HG03460 (cell line): ENCODE results near the gene TSHZ2.
A peak's percentile ranks its signal among the peaks of the same experiment; 100 is the strongest.

Experiments used
- ATAC-seq: cut with Tn5 transposase; IDR thresholded peaks from one replicate; pipeline ENCODE4 v1.9.1; 2021; ENCODE audit not compliant: unreplicated experiment

TSHZ2 gene

GRCh38 chr20:53126185-53126584, 154.0 kb downstream of the TSHZ2 start:
- no peak for ATAC-seq

DNA sequence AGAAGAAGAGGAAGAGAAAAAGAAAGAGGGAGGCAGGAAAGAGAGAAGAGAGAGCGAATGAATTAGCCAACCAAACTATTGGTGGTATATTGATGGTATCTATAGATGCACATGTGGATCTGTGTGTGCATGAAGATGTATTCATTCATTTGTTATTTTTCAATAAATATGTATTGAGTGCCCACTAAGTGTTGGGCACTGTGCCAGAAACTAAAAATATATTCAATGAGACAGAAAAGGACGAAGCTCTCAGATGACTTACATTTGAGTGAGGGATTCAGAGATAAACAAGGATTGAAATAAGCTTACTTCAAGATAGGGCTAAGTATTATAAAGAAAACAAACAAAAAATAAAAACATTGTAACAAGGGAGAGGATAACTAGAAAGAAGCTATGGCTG, 154.9 kb downstream of the TSHZ2 start:
- ATAC-seq, result no peak

DNA sequence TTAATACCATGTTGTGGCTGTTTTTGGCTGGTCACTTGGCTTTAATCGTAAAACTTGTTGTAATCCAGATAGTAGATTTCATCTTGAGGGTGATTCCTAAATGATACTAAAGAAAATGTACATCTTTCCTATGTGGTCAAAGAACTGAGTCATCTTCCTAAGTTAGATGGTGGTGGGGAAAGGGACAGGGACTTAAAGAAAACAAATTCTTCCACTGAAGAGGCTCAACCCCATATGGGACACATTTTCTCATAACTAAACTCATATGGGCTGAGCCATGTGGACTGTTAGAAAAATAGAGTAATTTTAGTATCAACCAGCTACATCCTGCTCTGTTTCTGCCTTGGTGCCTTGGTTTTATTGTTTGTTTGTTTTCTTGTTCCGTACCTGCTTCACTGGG, 155.8 kb downstream of the TSHZ2 start:
- no peak for ATAC-seq

GRCh38 chr20:53129563-53129962, 157.4 kb downstream of the TSHZ2 start:
- ATAC-seq, result no peak

DNA sequence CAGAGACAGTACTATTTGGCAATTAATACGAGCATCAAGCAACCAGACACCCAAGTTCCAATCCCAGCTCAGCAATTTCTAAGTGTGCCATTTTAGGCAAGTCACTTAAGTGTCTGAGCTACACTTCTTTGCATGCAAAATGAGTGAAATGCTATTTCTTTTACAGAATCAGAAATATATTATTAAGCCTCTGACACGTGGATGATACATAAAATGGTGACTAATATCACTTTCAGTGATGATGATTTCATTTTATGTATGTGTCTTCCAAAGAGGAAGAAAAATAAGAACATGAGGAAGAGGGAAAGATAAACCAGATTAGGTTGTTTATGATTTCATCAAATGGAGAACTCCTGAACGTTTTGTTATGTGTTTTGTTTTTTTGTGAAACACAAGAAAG, 158.6 kb downstream of the TSHZ2 start:
- ATAC-seq, result no peak

DNA sequence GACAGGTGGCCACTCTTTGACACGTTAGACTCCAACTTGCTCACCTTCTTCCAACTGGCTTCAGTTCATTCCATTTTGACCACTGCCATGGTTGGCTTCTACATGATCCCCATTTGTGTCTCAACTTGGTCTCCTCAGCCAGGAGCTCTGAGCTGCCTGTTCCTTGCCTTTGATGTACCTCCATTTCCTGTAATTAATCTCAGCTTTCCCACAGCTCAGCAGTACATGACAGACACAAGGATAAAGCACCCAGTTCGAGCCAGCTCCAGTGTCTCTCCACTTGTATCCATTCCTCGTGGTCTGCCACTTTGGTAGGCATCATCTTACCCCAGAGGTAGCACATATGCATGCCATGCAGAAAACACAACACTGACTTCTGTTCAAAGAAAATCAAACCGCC, 161.0 kb downstream of the TSHZ2 start:
- no peak for ATAC-seq

- ATAC-seq, result no peak
Measured at GRCh38 chr20:53133628-53134027, 161.5 kb downstream of the TSHZ2 start.

DNA sequence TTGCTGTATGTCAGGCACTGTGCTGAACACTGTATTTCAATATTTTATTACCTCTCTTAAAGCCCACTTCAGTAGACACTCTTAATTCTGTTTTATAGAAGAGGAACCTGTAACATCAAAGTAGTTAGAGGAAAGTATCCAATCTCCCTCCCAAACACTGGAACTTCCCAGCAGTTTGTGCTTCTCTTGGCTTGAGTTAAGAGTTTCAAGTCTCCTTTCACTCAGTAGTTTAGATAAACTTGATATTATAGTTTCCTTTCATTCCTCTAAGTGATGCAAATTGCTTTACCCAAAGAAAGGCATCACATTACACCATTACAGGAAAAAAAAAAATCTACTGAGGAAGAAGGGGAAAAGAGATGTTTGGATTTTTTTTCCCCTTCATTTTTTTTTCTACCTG, 164.3 kb downstream of the TSHZ2 start:
- no peak for ATAC-seq

GRCh38 chr20:53138454-53139262, 166.5 kb downstream of the TSHZ2 start:
- ATAC-seq, result peak; percentile 94

DNA sequence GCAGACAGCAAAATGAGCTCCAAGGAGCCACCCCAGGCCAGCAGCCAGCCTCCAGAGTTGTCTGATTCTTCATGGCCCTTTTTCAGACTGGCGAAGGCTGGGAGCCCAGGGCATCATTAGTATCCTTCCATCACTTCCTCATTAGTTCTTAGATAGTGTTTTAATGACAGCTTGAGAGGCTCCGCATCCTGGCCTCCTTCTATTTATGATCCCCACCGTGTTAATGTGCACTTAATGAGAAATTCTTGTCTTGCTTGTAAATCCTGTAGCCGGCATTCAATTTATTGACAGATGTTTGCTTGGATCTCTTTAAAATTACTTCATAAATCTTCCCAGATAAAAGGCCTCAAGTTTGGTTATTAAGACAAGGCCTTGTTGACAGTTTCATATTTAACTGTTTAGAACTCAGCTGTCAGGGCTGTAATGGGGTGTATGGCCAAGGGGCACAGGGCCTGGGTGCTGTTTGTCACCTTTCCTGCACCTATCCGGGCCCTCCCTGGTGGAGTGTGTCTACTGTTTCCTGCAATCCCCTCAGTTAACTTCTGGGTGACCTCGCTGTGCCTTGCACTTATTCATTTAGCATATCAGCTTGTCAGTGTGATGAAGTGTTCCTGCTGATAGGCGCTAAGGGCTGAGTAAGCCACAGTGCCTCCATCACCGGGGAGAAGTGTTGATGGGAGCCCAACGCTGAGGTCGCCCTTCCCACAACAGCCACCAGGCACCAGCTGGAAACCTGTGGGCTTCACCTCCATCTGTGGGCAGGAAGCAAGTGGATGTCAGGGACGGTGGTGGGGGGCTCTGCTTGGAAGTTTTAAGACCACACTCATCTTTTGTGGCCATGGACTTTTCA, 169.3 kb downstream of the TSHZ2 start:
- no peak for ATAC-seq

DNA sequence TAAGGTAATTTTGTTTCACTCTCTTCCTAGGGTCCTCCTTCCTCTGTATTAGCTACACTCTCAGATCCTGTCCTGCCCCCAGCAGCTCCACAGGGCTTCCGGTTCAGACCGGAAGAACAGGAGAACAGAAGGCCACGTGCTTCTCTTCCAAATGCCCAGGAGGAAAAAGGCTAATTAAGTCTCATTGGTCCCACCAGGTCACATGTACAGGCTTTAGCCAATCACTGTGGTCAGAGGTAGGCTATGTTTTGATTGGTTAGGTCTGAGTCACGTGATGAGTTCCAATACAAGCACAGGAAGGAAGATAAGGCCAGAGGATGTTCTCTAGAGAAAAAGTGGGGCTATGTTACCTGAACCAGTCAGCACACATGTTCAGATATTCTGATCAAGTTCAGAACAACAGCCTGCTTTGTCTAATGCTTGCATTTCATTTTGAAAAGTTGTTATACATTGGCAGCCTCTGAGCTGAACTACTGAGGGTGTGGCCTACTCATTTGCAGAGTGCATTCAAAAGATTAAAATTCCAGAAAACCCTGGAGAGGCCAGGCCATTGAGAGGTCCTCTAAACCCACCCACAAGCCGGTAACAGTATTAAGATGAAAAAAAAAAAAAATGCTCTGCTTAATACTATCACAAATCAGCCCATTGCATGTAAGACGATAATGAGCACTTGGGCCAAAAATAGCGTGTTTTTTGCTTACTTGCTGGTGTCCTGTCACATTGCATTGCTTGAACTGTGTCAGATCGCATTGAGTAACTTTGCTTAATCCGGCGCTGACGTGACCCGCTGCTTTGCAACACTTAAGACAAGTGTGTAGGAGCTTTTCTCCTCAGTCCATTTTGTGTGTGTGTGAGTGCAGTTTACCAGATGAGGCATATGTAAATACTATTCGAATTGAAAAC, 170.3 kb downstream of the TSHZ2 start:
- no peak for ATAC-seq

DNA sequence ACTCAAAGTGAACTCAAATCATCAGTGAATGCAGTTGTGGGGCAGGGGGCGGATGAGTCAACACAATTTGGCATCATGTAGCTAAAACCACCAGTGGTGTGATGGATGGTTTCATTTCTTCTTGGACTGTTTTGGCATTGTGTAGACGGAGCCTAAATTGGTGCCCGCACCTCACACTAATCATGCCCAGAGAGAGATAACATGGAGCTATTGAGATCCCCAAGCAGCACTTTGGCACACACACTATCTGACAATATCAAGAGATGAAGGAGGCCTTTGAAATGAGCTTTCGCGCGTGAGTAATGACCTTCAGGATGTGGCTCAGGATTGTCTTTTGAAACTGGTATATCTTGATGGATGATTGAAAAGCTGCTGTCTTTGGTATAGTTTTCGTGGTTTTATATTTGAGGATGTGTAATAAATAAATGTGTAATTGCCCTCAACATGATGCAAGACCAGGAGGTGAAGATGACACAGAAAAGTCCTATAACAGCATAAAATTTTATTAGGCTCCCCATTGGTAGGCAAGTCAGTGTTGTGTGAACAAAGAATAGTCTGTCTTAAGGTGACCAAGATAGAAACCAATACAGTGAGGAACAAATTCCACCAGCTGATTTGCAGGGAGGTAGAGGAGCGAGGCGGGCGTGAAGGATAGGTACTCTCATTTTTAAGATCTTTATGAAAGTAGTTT, 174.2 kb downstream of the TSHZ2 start:
- ATAC-seq, result no peak

GRCh38 chr20:53148771-53149147, 176.6 kb downstream of the TSHZ2 start:
- ATAC-seq, result no peak

- no peak for ATAC-seq
Measured at GRCh38 chr20:53149148-53149889, 177.2 kb downstream of the TSHZ2 start.

DNA sequence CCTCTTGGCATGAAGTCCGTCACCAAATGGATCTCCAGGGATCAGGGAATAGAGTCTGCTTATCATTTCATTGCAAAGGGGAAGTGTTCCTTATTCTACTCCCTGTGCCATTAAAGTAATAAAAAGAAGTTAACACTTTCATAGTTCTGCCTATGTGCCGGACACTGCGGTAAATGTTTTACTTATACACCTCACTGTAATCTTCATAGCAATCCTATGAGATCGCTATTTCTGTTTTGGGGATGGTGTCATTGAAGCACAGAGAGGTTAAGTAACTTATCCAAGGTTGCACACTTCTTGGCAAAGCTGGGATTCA, 177.7 kb downstream of the TSHZ2 start:
- no peak for ATAC-seq

- ATAC-seq, result no peak
Measured at GRCh38 chr20:53150532-53150931, 178.4 kb downstream of the TSHZ2 start.

DNA sequence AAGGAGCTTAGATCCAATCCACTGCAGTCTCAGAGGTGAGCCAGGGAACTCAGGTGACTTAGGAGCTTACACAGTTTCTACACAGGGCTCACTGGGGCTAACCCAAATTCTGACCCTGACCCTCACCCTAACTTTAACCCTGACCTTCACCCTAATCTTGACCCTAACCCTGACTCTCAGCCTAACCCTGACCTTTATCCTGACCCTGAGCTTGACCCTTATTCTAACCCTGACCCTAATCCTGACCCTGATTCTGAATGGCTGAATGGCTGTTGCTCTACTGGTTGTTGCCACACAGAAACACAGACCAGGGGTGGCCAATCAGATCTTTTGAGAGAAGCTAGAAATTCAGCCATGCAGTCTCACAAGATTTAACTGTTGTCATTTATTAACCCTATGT, 180.1 kb downstream of the TSHZ2 start:
- ATAC-seq, result no peak

DNA sequence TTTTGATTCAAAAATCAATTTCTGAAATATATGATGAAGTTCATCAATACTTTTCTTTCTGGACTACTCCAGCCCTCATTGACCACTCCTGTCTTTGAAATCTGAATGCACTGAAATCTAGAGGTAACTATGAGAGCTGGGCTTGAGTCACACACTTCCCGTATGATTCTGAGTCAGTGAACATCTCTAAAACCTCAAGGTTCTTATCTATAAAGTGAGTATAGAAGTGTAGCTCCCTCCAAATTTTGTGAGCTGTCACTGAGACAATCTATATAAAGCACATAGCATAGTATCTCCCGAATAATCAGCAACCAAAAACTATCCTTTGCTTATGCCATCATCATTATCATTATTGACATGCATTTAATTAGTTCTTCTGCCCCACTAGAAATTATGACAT, 182.4 kb downstream of the TSHZ2 start:
- ATAC-seq, result no peak

GRCh38 chr20:53157443-53158408, 185.6 kb downstream of the TSHZ2 start:
- no peak for ATAC-seq
